Tibial artery (tissue), 4 donors: ENCODE results near the gene HAND2.
A peak's percentile ranks its signal among the peaks of the same experiment; 100 is the strongest.

Experiments used
- DNase-seq, 2 donors: peaks; one replicate each; pipeline ENCODE4 v3.0.0-alpha.2; 2019
- H3K27ac ChIP-seq, 2 donors: fragments of 200-600 bp; sonication (generic) in 1 of 2; 1 replicate in 1 of 2; 2 replicates in 1 of 2; pipeline ENCODE4 v1.5.1; 2018 to 2019; ENCODE audit warnings: mild to moderate bottlenecking in 1 of 2
- H3K27me3 ChIP-seq, 2 donors: fragments of 200-600 bp; sonication (generic) in 1 of 2; one replicate each; pipeline versions ENCODE4 v1.5.1 to v1.6.0; 2016 to 2019
- H3K36me3 ChIP-seq, 3 donors: fragments of 200-600 bp; sonication (generic) in 2 of 3; one replicate each; pipeline ENCODE4 v1.5.1; 2016 to 2019; ENCODE audit warnings: mild to moderate bottlenecking in 2 of 3
- H3K4me1 ChIP-seq, 4 donors: fragments of 200-600 bp; sonication (generic) in 2 of 4; 1 replicate in 3 of 4; 2 replicates in 1 of 4; pipeline ENCODE4 v1.5.1; 2016 to 2019
- H3K4me3 ChIP-seq, 2 donors: fragments of 200-600 bp; sonication (generic) in 1 of 2; 1 replicate in 1 of 2; 2 replicates in 1 of 2; pipeline ENCODE4 v1.5.1; 2018 to 2019; ENCODE audit warnings: mild to moderate bottlenecking in 2 of 2
- H3K9me3 ChIP-seq, 3 donors: fragments of 200-600 bp; sonication (generic) in 1 of 3; one replicate each; pipeline ENCODE4 v1.5.1; 2016 to 2019
- intact Hi-C: fragments of 100-400 bp; cut with DNase I; formaldehyde crosslinking; loops from one replicate; pipeline ENCODE4 v1.15.0; 2023; ENCODE audit warnings: low total_unique reads
- TF ChIP-seq, protein P1 (sequence below), 2 experiments: fragments of 200-600 bp in 1 of 2; fragments of 450-650 bp in 1 of 2; IDR thresholded peaks; one replicate each; pipeline ENCODE4 v1.5.1; 2017 to 2019; ENCODE audit warnings: antibody characterized with exemption in 2 of 2, mild to moderate bottlenecking in 1 of 2, moderate library complexity in 1 of 2

HAND2 gene

DNA sequence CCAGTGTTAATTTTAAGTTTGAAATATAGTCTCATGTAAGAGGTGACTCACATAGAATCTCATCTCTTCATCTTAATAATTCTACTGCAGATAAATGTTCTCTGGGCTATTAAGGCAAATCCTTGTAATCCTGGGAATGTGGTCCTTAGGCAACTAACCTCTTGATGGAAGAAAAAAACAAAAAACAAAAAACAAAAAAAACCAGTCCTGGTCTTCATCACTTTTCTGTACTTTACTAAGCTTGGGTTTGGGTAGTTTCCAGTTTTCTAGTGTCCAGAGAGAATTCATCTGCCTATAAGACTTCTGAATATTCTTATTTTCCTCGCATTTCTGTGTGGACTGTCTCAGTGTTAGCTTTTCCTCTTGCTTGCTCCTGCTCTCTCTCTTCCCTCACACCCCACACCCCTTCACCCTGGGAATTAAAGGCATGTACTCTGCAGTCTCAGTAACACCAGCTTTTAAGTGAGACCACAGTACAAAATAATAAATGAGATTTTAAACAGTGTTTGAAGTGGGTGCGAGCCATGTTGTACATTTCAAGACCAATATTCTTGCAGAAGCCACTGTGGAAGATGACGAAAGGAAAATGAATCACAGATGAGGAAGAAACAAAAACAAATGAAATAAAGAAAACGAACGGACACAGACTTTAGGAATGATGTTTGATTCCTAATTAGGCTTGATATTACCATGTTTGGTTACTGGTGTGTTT is 51.7 kb downstream of the HAND2 start:
- Histone ChIP-seq H3K27me3 (no peaks in the 10 kb centered on the region), H3K4me1 (peaks cover 0 to 20% (median 2%) of the 10 kb centered on the region in 4 donors), H3K4me3 (peak overlapping the region in 1 of 2 donors; percentile 21), H3K9me3 (no peaks in the 10 kb centered on the region), H3K27ac (peak overlapping the region; percentile 31 to 68), H3K36me3 (no peaks in the 10 kb centered on the region)
- intact Hi-C loops = no loop called here
- TF ChIP-seq, protein P1, sequence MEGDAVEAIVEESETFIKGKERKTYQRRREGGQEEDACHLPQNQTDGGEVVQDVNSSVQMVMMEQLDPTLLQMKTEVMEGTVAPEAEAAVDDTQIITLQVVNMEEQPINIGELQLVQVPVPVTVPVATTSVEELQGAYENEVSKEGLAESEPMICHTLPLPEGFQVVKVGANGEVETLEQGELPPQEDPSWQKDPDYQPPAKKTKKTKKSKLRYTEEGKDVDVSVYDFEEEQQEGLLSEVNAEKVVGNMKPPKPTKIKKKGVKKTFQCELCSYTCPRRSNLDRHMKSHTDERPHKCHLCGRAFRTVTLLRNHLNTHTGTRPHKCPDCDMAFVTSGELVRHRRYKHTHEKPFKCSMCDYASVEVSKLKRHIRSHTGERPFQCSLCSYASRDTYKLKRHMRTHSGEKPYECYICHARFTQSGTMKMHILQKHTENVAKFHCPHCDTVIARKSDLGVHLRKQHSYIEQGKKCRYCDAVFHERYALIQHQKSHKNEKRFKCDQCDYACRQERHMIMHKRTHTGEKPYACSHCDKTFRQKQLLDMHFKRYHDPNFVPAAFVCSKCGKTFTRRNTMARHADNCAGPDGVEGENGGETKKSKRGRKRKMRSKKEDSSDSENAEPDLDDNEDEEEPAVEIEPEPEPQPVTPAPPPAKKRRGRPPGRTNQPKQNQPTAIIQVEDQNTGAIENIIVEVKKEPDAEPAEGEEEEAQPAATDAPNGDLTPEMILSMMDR (IDR thresholded peaks at IDR 0.05) = no peak
- DNase-seq = no peak

DNA sequence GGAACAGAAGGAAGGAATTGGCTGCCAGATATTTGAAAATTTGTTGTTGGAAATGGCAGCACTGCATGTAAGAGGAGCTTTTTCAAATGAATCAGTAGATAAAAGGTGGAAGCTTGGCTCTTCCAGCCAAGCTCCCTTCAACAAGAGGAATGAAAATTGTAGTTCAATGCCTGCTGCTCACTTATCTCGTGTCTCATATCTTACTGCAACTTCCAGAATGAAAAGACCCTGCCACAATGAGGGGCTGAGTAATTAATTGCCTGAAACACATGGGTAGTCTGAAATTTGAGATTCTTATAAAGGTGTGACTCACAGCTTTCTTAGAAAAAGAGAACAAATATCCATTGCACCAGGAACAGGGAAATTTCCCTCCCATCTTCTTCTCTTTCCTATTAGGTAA is 53.0 kb downstream of the HAND2 start:
- H3K9me3 ChIP-seq = no peaks in the 10 kb centered on the region
- no peak for DNase-seq
- H3K27me3 ChIP-seq = no peaks in the 10 kb centered on the region
- peaks cover 0 to 20% (median 2%) of the 10 kb centered on the region in 4 donors for H3K4me1 ChIP-seq
- intact Hi-C loops = no loop called here
- no peak overlapping the region for H3K4me3 ChIP-seq
- no peak overlapping the region for H3K27ac ChIP-seq
- TF ChIP-seq, protein P1 (IDR thresholded peaks at IDR 0.05) = no peak
- no peaks in the 10 kb centered on the region for H3K36me3 ChIP-seq
